ENCODE data around the gene MANEAL. TPM values are rescaled to one million over a fixed set of nuclear protein-coding genes. Genes with fewer than 3 reads are reported as not detected.

MANEAL gene
- total RNA-seq, 1 experiment from 2014 or later, result 22.7 TPM

DNA sequence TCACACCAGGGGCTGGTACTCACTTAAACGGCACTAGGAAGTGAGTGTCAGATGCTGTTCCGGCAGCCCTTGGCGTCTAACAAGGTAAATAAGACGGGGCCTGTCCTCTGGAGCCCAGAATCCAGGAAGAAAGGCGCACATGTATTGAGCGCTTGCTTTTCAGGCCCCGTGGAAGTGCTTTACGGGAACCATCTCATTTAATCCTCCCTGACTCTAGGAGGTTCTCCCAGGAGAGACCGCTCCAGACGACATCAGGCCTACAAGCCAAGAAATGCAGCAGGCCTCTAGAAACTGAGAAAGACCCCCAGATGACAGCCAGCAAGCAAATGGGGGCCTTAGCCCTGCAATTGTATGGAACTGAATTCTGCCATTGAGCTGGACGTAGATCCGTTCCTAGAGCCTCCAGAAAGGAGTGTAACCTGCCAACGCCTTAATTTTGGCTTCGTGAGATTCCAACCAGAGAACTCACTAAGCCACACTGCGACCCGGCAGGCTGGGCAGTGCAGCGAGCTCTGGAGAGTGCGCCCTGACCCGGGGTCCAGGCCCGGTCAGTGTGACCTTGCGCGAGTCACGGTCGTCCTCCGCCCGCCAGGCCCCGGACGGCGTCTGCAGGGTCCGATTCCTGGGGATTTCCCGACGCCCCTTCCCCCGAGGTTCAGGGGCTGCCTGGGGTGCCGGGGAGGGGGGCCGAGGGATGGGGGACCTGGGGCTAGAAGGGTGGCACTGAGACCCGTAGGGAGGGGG lies 532 bp upstream of the MANEAL start:
- no peak overlapping the region for H3K14ac ChIP-seq (ENCODE audit: insufficient read depth, low read length)
- H3K56ac ChIP-seq (ENCODE audit: insufficient read length, low read depth, low read length), result no peak overlapping the region
- no peaks in the 10 kb centered on the region for H3K9me3 ChIP-seq (ENCODE audit: control insufficient read depth, low read depth, low read length)
- H3K79me1 ChIP-seq (ENCODE audit: insufficient read depth, low read depth, low read length, poor library complexity, severe bottlenecking), result no peaks in the 10 kb centered on the region
- H2BK120ac ChIP-seq (ENCODE audit: low read depth, low read length, poor library complexity, severe bottlenecking), result no peak overlapping the region
- peaks cover 53% of the 10 kb centered on the region for H3K27me3 Mint-ChIP-seq (ENCODE audit: low read depth)
- peaks cover 7% of the 10 kb centered on the region; the same call in 1 of the 2 replicates for H3K27me3 ChIP-seq (ENCODE audit: insufficient read depth, low read length)
- peak; percentile 34 for DNase-seq
- no peaks in the 10 kb centered on the region for H3K79me2 ChIP-seq (ENCODE audit: insufficient read depth, low read length)
- TF ChIP-seq CTCF (conservative IDR thresholded peaks at IDR 0.05), result no peak
- no peak overlapping the region for H4K8ac ChIP-seq (replicated peaks; ENCODE audit: insufficient read length, low read depth, low read length)
- peaks cover 0 to 20% (median 3%) of the 10 kb centered on the region in 3 experiments; a peak in 3 of 7 replicates for H3K36me3 Mint-ChIP-seq (ENCODE audit: insufficient read depth in 1 of 3, low read depth in 3 of 3)
- no peak overlapping the region for H2AK5ac ChIP-seq (ENCODE audit: insufficient read length, low read length)
- no CpG with 5 or more reads among the region's 36 CpGs for WGBS (ENCODE audit: extremely low coverage, insufficient read length, low lambda C conversion rate)
- H3K27ac Mint-ChIP-seq, result no peak overlapping the region
- H4K5ac ChIP-seq (ENCODE audit: insufficient read length, low read depth, low read length), result no peak overlapping the region
- H4K91ac ChIP-seq (ENCODE audit: insufficient read length, low read depth, low read length), result no peak overlapping the region
- no peak overlapping the region for H2BK20ac ChIP-seq (ENCODE audit: low read depth, low read length, poor library complexity, severe bottlenecking)
- H4K20me1 ChIP-seq (ENCODE audit: control insufficient read depth, insufficient read depth, insufficient read length), result no peaks in the 10 kb centered on the region
- H2BK5ac ChIP-seq (ENCODE audit: insufficient read length, low read length), result no peak overlapping the region
- no peak overlapping the region for H2BK12ac ChIP-seq (ENCODE audit: insufficient read length, low read depth, low read length)
- H3T11ph ChIP-seq (ENCODE audit: low read length), result no peak overlapping the region
- H3K4me2 ChIP-seq (ENCODE audit: insufficient read depth, insufficient read length, low read length), result peak overlapping the region; percentile 13
- H3K4me1 ChIP-seq (ENCODE audit: insufficient read depth, low read length), result no peaks in the 10 kb centered on the region; the same call in 1 of the 2 replicates
- H3K4ac ChIP-seq (ENCODE audit: low read depth, low read length), result no peak overlapping the region
- no peak overlapping the region for H3K27ac ChIP-seq (ENCODE audit: insufficient read length, low read depth, low read length)
- H3K23me2 ChIP-seq (ENCODE audit: insufficient read length, low read depth, low read length, poor library complexity, severe bottlenecking), result no peaks in the 10 kb centered on the region
- peaks cover 9 to 12% of the 10 kb centered on the region in 2 experiments for H3K4me1 Mint-ChIP-seq
- H3K18ac ChIP-seq (ENCODE audit: insufficient read length, low read depth, low read length), result no peak overlapping the region
- H2AFZ ChIP-seq (ENCODE audit: low read length), result no peak overlapping the region
- H3K9me3 Mint-ChIP-seq, result no peaks in the 10 kb centered on the region
- no peak overlapping the region for H3K9ac ChIP-seq (ENCODE audit: extremely low read depth, insufficient read length, low read length)
- H3K4me3 Mint-ChIP-seq, result peak overlapping the region; percentile 57 to 70
- no peak overlapping the region for H2BK15ac ChIP-seq (ENCODE audit: low read depth, low read length)
- H3K23ac ChIP-seq (ENCODE audit: insufficient read length, low read depth, low read length), result no peak overlapping the region
